GM12878 (cell line): Measurements from ENCODE around the gene SLC25A27. TPM values are rescaled to one million over a fixed set of nuclear protein-coding genes. Genes with fewer than 3 reads are reported as not detected.

Source experiments
- ATAC-seq: fragments of 200-7000 bp; cut with Tn5 transposase; 3 replicates; pipeline ENCODE4 v1.9.1; 2020; ENCODE audit warnings: mild to moderate bottlenecking, moderate library complexity
- Bru-seq: library from RNA; stranded (reverse); fragments of 400-500 nt; gene quantifications from one replicate; lab custom pipeline; 2021; lab: Mats Ljungman, UMichigan
- BruChase-seq, 2 experiments: library from RNA; stranded (reverse); fragments of 400-500 nt; gene quantifications; one replicate each; lab custom pipeline; 2021; lab: Mats Ljungman, UMichigan
- BruUV-seq: library from RNA; stranded (reverse); fragments of 400-500 nt; replicated peaks from 2 replicates; lab custom pipeline; 2021; lab: Mats Ljungman, UMichigan
- CTCF ChIA-PET: fragments of 300-600 bp; sonication (Branson Sonifier 250); formaldehyde crosslinking; extraction: SDS; loops from one replicate; lab custom pipeline; 2021; ENCODE audit warnings: inconsistent platforms; lab: Yijun Ruan, JAX
- POLR2A ChIA-PET: fragments of 350-600 bp; formaldehyde crosslinking; extraction: SDS; loops from one replicate; lab custom pipeline; 2021; ENCODE audit warnings: inconsistent platforms; lab: Charles Lee
- RAD21 ChIA-PET: fragments of 300-600 bp; sonication (Branson Sonifier 250); formaldehyde crosslinking; loops from one replicate; lab custom pipeline; 2023; ENCODE audit warnings: antibody characterized with exemption; ENCODE audit not compliant: unreplicated experiment; lab: Charles Lee
- SMC1A ChIA-PET: fragments of 300-600 bp; sonication (Branson Sonifier 250); formaldehyde crosslinking; loops from one replicate; lab custom pipeline; 2023; ENCODE audit not compliant: unreplicated experiment, uncharacterized antibody; lab: Charles Lee
- DNase-seq: peaks from one replicate; pipeline ENCODE4 v3.0.0-alpha.2; 2011; ENCODE audit warnings: low read depth, low spot score
- FAIRE-seq: peaks from 3 replicates; lab custom pipeline; 2011; peaks lifted over from hg19 to GRCh38; lab: Jason Lieb, UNC
- H2AFZ ChIP-seq: 2 replicates; pipeline ENCODE4 v1.6.0; 2011; ENCODE audit warnings: low read depth, low read length, control low read depth; ENCODE audit not compliant: control insufficient read depth
- H3K27ac ChIP-seq: 2 replicates; pipeline ENCODE4 v1.5.1; 2011; ENCODE audit warnings: control low read depth; ENCODE audit not compliant: control insufficient read depth, insufficient read depth
- H3K27me3 ChIP-seq, 2 experiments: replicated peaks in 1 of 2; 2 replicates each; pipeline versions ENCODE4 v1.6.0 to v1.6.1; 2011; ENCODE audit warnings: low read length in 1 of 2; ENCODE audit not compliant: control insufficient read depth in 2 of 2, insufficient read depth in 2 of 2
- H3K36me3 ChIP-seq, 2 experiments: 2 replicates each; pipeline ENCODE4 v1.5.1; 2011; ENCODE audit warnings: low read length in 1 of 2; ENCODE audit not compliant: control insufficient read depth in 2 of 2, insufficient read depth in 2 of 2
- H3K4me1 ChIP-seq: 2 replicates; pipeline ENCODE4 v1.6.1; 2011; ENCODE audit warnings: mild to moderate bottlenecking, low read length, moderate library complexity, mixed read lengths; ENCODE audit not compliant: control insufficient read depth, insufficient read depth
- H3K4me2 ChIP-seq: 2 replicates; pipeline ENCODE4 v1.6.0; 2011; ENCODE audit warnings: control low read depth; ENCODE audit not compliant: control insufficient read depth, insufficient read depth
- H3K4me3 ChIP-seq: fragments of 200-600 bp; sonication (generic); 2 replicates; pipeline ENCODE4 v1.5.1; 2016
- H3K79me2 ChIP-seq: 2 replicates; pipeline ENCODE4 v1.6.0; 2011; ENCODE audit warnings: low read length; ENCODE audit not compliant: control insufficient read depth, insufficient read depth
- H3K9ac ChIP-seq: 2 replicates; pipeline ENCODE4 v1.8.0; 2011; ENCODE audit warnings: low read length, control low read depth, mixed read lengths; ENCODE audit not compliant: control insufficient read depth, insufficient read depth
- H3K9me3 ChIP-seq: replicated peaks from 3 replicates; pipeline ENCODE4 v1.5.1; 2011; ENCODE audit warnings: mild to moderate bottlenecking, low read length; ENCODE audit not compliant: control insufficient read depth, insufficient read depth
- H4K20me1 ChIP-seq: 2 replicates; pipeline ENCODE4 v1.6.0; 2011; ENCODE audit not compliant: control insufficient read depth, insufficient read depth
- ATF2 ChIP-seq: IDR thresholded peaks from 2 replicates; pipeline ENCODE4 v1.6.1; 2012; ENCODE audit warnings: low read length, inconsistent platforms
- BHLHE40 ChIP-seq, 2 experiments: fragments of 450-650 bp in 1 of 2; IDR thresholded peaks; 2 replicates each; pipeline ENCODE4 v1.6.1; 2011 to 2017; ENCODE audit warnings: low read depth in 2 of 2, borderline replicate concordance in 1 of 2, improper control_type of control experiment in 1 of 2, low read length in 1 of 2, mild to moderate bottlenecking in 1 of 2
- BMI1 ChIP-seq: fragments of 450-650 bp; IDR thresholded peaks from 2 replicates; pipeline ENCODE4 v1.6.1; 2016; ENCODE audit warnings: mild to moderate bottlenecking, moderate library complexity, borderline replicate concordance
- CBFB ChIP-seq: IDR thresholded peaks from 2 replicates; pipeline ENCODE4 v1.6.1; 2016; ENCODE audit warnings: antibody characterized with exemption, low read depth
- CHD2 ChIP-seq: IDR thresholded peaks from 2 replicates; pipeline ENCODE4 v1.6.1; 2011; ENCODE audit warnings: low read depth, low read length, improper control_type of control experiment, borderline replicate concordance
- CREB1 ChIP-seq: IDR thresholded peaks from 2 replicates; pipeline ENCODE4 v1.6.1; 2012; ENCODE audit warnings: low read depth, mild to moderate bottlenecking, inconsistent platforms
- GABPA ChIP-seq: IDR thresholded peaks from 2 replicates; pipeline ENCODE4 v1.6.1; 2014; ENCODE audit warnings: antibody characterized with exemption, low read depth, mild to moderate bottlenecking, inconsistent platforms
- HCFC1 ChIP-seq: fragments of 150-350 bp; IDR thresholded peaks from 2 replicates; pipeline ENCODE4 v1.6.1; 2014; ENCODE audit warnings: low read length
- IKZF1 ChIP-seq: fragments of 450-650 bp; conservative IDR thresholded peaks from 2 replicates; pipeline ENCODE4 v1.6.1; 2017; ENCODE audit warnings: antibody characterized with exemption, mild to moderate bottlenecking
- LARP7 ChIP-seq: fragments of 450-650 bp; IDR thresholded peaks from 2 replicates; pipeline ENCODE4 v1.6.1; 2017; ENCODE audit warnings: mild to moderate bottlenecking
- RFX5 ChIP-seq: IDR thresholded peaks from 2 replicates; pipeline ENCODE4 v1.6.1; 2011; ENCODE audit warnings: low read depth, low read length, improper control_type of control experiment
- SIX5 ChIP-seq: IDR thresholded peaks from 2 replicates; pipeline ENCODE4 v1.6.1; 2011; ENCODE audit warnings: mild to moderate bottlenecking, low read depth, low read length, moderate library complexity; ENCODE audit not compliant: severe bottlenecking
- STAT1 ChIP-seq: fragments of 450-650 bp; conservative IDR thresholded peaks from 2 replicates; pipeline ENCODE4 v1.6.1; 2014; ENCODE audit warnings: antibody characterized with exemption, mild to moderate bottlenecking
- TARDBP ChIP-seq: IDR thresholded peaks from 2 replicates; pipeline ENCODE4 v1.6.1; 2016; ENCODE audit warnings: borderline replicate concordance
- ZBTB4 ChIP-seq: fragments of 450-650 bp; formaldehyde crosslinking; IDR thresholded peaks from 2 replicates; pipeline ENCODE4 v1.4.0; 2022; ENCODE audit warnings: mild to moderate bottlenecking, moderate library complexity
- ZNF207 ChIP-seq: fragments of 450-650 bp; IDR thresholded peaks from 2 replicates; pipeline ENCODE4 v1.6.1; 2014; ENCODE audit warnings: antibody characterized with exemption, mild to moderate bottlenecking, borderline replicate concordance
- ZNF274 ChIP-seq: IDR thresholded peaks from one replicate; pipeline ENCODE4 v1.8.0; 2011; ENCODE audit not compliant: insufficient read length, insufficient read depth
- WGBS: methylation state at CpG from one replicate; pipeline ENCODE4 v1.1.6; 2016; ENCODE audit warnings: low lambda C conversion rate; ENCODE audit not compliant: insufficient replicate concordance, insufficient coverage; ENCODE audit errors: missing lambda C conversion rate; 5-methylcytosine and 5-hydroxymethylcytosine counted together
- in situ Hi-C: fragments of 300-500 bp; cut with MboI; formaldehyde crosslinking; loops from 9 replicates; pipeline ENCODE4 v1.14.3; 2018; ENCODE audit warnings: mixed read lengths
- intact Hi-C: fragments of 100-400 bp; cut with micrococcal nuclease; formaldehyde crosslinking; loops from one replicate; pipeline ENCODE4 v1.14.2; 2022; ENCODE audit not compliant: unreplicated experiment
- long read RNA-seq, 2 experiments: library from polyadenylated mRNA; unstranded; transcript quantifications; one replicate each; pipeline ENCODE4 v2.0.0, GENCODE V29; 2019 to 2020
- polyA minus RNA-seq, 3 experiments: library from RNA; depleted of rRNA, polyadenylated mRNA; stranded (reverse); fragments of >200 nt; gene quantifications; 2 replicates each; pipeline ENCODE4 v1.2.3, GENCODE V29; 2011
- polyA plus RNA-seq, 11 experiments: library from polyadenylated mRNA; depleted of rRNA in 4 of 11; unstranded in 6 of 11; stranded (reverse) in 5 of 11; fragments of >200 nt; fragmentation: Nextera tagmentation in 4 of 11; fragmentation: Illumina TruSeq in 1 of 11; extraction: Ambion mirVana in 4 of 11; extraction: Trizol in 1 of 11; gene quantifications; 1 replicate in 1 of 11; 2 replicates in 10 of 11; pipeline versions ENCODE4 v1.2.1 to v1.2.3, GENCODE V29; 2011 to 2016; ENCODE audit warnings: inconsistent platforms in 2 of 11, missing spikeins in 2 of 11, low read depth in 1 of 11
- total RNA-seq, 4 experiments: library from RNA; depleted of rRNA in 3 of 4; stranded (reverse); fragments of >200 nt in 3 of 4; fragmentation: Illumina TruSeq in 1 of 4; extraction: Trizol in 1 of 4; gene quantifications; 2 replicates each; pipeline versions ENCODE4 v1.2.1 to v1.2.3, GENCODE V29; 2013 to 2021

The SLC25A27 gene
- total RNA-seq (2013; cell fraction: nucleolus; rRNA removed), result not detected in 2 replicates
- total RNA-seq (2014; rRNA removed) (not detected in 2 replicates), total RNA-seq (2014; rRNA removed; fragmentation: Illumina TruSeq; extraction: Trizol) (not detected in 2 replicates), total RNA-seq (2021) (not detected in 2 replicates), polyA plus RNA-seq (2011; rRNA removed) (0.33 TPM in 1 of 2 replicates, not detected in the other), polyA plus RNA-seq (2014; fragmentation: Illumina TruSeq; extraction: Trizol) (not detected in 2 replicates), polyA plus RNA-seq (2014; fragmentation: Nextera tagmentation; extraction: Ambion mirVana) (not detected), polyA plus RNA-seq (2014; rRNA removed) (not detected in 2 replicates), polyA plus RNA-seq (2016; fragmentation: Nextera tagmentation; extraction: Ambion mirVana) (not detected), polyA minus RNA-seq (2011; rRNA and poly(A)+ RNA removed) (not detected in 2 replicates), Bru-seq, nascent RNA (percentile 4 among the genes with signal in this experiment), BruChase-seq, experiment 1, labeled RNA remaining after a 6-hour chase (not detected), BruChase-seq, experiment 2, labeled RNA remaining after a 2-hour chase (percentile 7 among the genes with signal in this experiment)
- not detected for polyA plus RNA-seq (2011; ENCODE audit: low read depth)
- not detected in 2 replicates for polyA plus RNA-seq (2011; cell fraction: cytosol; rRNA removed)
- polyA plus RNA-seq (2011; cell fraction: nucleus; rRNA removed), result not detected in 2 replicates
- not detected in 2 replicates for polyA plus RNA-seq (2012)
- not detected in 2 replicates for polyA minus RNA-seq (2011; cell fraction: cytosol; rRNA and poly(A)+ RNA removed)
- polyA minus RNA-seq (2011; cell fraction: nucleus; rRNA and poly(A)+ RNA removed), result not detected in 2 replicates
- long read RNA-seq, experiment 1, result 0 reads
- long read RNA-seq, experiment 2, result 0 reads

- H3K4me2 ChIP-seq, result peak within 1 kb of the TSS; percentile 91
- DNase-seq, result no peak
- H3K79me2 ChIP-seq, result no peaks in the 10 kb centered on the region
- no TSS peak for BruUV-seq
- ChIA-PET CTCF (no interaction called here), POLR2A (no interaction called here), RAD21 (no interaction called here), SMC1A (no interaction called here)
- peaks cover 2 to 13% of the 10 kb centered on the region in 2 experiments for H3K27me3 ChIP-seq
- FAIRE-seq, result peak; percentile 91
- H3K36me3 ChIP-seq, result no peaks in the 10 kb centered on the region
- peak within 1 kb of the TSS; percentile 46; the same call in 1 of the 2 replicates for H3K4me3 ChIP-seq
- peak within 1 kb of the TSS; percentile 84 for H2AFZ ChIP-seq
- ATAC-seq, result peak; percentile 100
- in situ Hi-C loops (no loop called here), intact Hi-C loops (no loop called here)
- H3K27ac ChIP-seq, result no peak within 1 kb of the TSS
- 1% methylated on average over 61 of the region's 72 CpGs for WGBS
- no peaks in the 10 kb centered on the region for H3K9me3 ChIP-seq
- H4K20me1 ChIP-seq, result no peaks in the 10 kb centered on the region
- H3K9ac ChIP-seq, result no peak within 1 kb of the TSS
- H3K4me1 ChIP-seq, result no peaks in the 10 kb centered on the region
- no peak for TF ChIP-seq STAT1
- TF ChIP-seq TARDBP, result no peak
- TF ChIP-seq LARP7, result 0 out of 2 replicates have a peak, but pooled peaks have one; percentile 56
- peak; percentile 41; the same call in 1 of the 2 replicates for TF ChIP-seq IKZF1
- no peak for TF ChIP-seq GABPA
- no peak for TF ChIP-seq ZBTB4 (CRISPR knock-in tag)
- TF ChIP-seq CHD2, result no peak
- no peak for TF ChIP-seq CREB1
- peak; percentile 66 for TF ChIP-seq HCFC1
- TF ChIP-seq SIX5, result peak; percentile 69
- TF ChIP-seq ZNF274, result no peak
- peak; percentile 69; the same call in 1 of the 2 replicates for TF ChIP-seq BMI1
- TF ChIP-seq ATF2, result no peak
- no peak for TF ChIP-seq CBFB
- no peak for TF ChIP-seq ZNF207
- TF ChIP-seq BHLHE40 (IDR thresholded peaks at IDR 0.05; ENCODE audit: borderline replicate concordance in 1 of 2, low read depth in 2 of 2, low read length in 1 of 2), result peak in 1 of 2 experiments; percentile 42; a peak in 2 of 4 replicates
- TF ChIP-seq RFX5, result no peak
Observed at GRCh38 chr6:46652603-46653438, at the start of gene SLC25A27, which contains the start of gene CYP39A1. Gene SLC25A27, plus strand, starts transcription at chr6:46652975. Its CDS starts 218 bp downstream, at chr6:46653193. Gene CYP39A1, minus strand, starts transcription at chr6:46652818. Its CDS starts 236 bp downstream, at chr6:46652582.
